ENCODE measurements around the gene UBQLN1. TPM values are rescaled to one million over a fixed set of nuclear protein-coding genes. Genes with fewer than 3 reads are reported as not detected.

Gene UBQLN1
- total and polyA plus RNA-seq, 2 donors (not counting 3 experiments of a cell fraction or from before 2014, with no cell fraction given) = 66.1 to 110 TPM

- H3K9me1 ChIP-seq (replicated peaks; ENCODE audit: control insufficient read depth, extremely low read depth, insufficient read depth, low read length) = no peaks in the 10 kb centered on the region
- H3K4me1 ChIP-seq (ENCODE audit: control insufficient read depth, extremely low read depth, insufficient read depth, low read length) = no peaks in the 10 kb centered on the region
- H3K79me2 ChIP-seq (ENCODE audit: control insufficient read depth, insufficient read depth, low read length) = peaks cover 82% of the 10 kb centered on the region
- intact Hi-C loops (cut with micrococcal nuclease) = no loop called here
- H3K4me2 ChIP-seq (ENCODE audit: insufficient read depth, low read length) = no peak overlapping the region
- dilution Hi-C loops (cut with MboI; ENCODE audit: extremely low pct_ligation_motif_present, low sequenced_read_pairs) = no loop called here
- no peaks in the 10 kb centered on the region for H3K27me3 ChIP-seq (ENCODE audit: control insufficient read depth in 2 of 2, insufficient read depth in 2 of 2, low read length in 2 of 2)
- ChIA-PET POLR2A (interaction anchor here (1.4 kb wide), 1 partner anchor 14 kb away, joined by 3 read pairs; no protein-coding TSS in a partner anchor), CTCF (interaction anchor here (1.0 to 1.8 kb wide), 2 partner anchors 11 to 60 kb away, joined by 4 to 5 read pairs; no protein-coding TSS in a partner anchor)
- no TSS peak for BruUV-seq (replicated peaks)
- no peak overlapping the region for H3K27ac ChIP-seq (ENCODE audit: insufficient read depth, low read depth, low read length)
- no peak overlapping the region for H3K4me3 ChIP-seq (replicated peaks in 1 of 3; ENCODE audit: insufficient read depth in 1 of 3, low read depth in 1 of 3, low read length in 3 of 3)
- H3K9ac ChIP-seq (replicated peaks; ENCODE audit: extremely low read depth, insufficient read depth, low read length) = no peak overlapping the region
- no peak overlapping the region for H2AFZ ChIP-seq (ENCODE audit: low read depth, low read length)
- DNase-seq (ENCODE audit: low read depth, low spot score) = no peak
- H4K20me1 ChIP-seq (replicated peaks; ENCODE audit: control insufficient read depth, extremely low read depth, insufficient read depth, low read length) = no peaks in the 10 kb centered on the region
- H3K9me3 ChIP-seq (replicated peaks; ENCODE audit: control insufficient read depth, insufficient read depth, low read length) = no peaks in the 10 kb centered on the region
- no peak for FAIRE-seq
- H3K36me3 ChIP-seq (ENCODE audit: control insufficient read depth in 2 of 2, extremely low read depth in 1 of 2, insufficient read depth in 2 of 2, low read length in 2 of 2) = peaks cover 10 to 30% of the 10 kb centered on the region in 2 experiments
- TF ChIP-seq POLR2AphosphoS5 (IDR thresholded peaks at IDR 0.05; ENCODE audit: insufficient read depth, low read depth, low read length) (no peak), JUN (IDR thresholded peaks at IDR 0.05; ENCODE audit: borderline replicate concordance, insufficient read depth, insufficient read length, low read depth) (no peak), CTCF (IDR thresholded peaks at IDR 0.05; ENCODE audit: extremely low read depth in 1 of 2, insufficient read depth in 1 of 2, low read depth in 1 of 2, low read length in 2 of 2) (no peak), EZH2 (IDR thresholded peaks at IDR 0.05; ENCODE audit: borderline replicate concordance, low read depth, low read length, severe bottlenecking) (no peak), POLR2A (IDR thresholded peaks at IDR 0.05; ENCODE audit: low read depth, low read length) (no peak), MAX (IDR thresholded peaks at IDR 0.05; ENCODE audit: insufficient read depth, insufficient read length) (no peak), MYC (IDR thresholded peaks at IDR 0.05; ENCODE audit: low read depth, low read length) (no peak)
Observed at GRCh38 chr9:83680233-83680632, 27.5 kb downstream of the UBQLN1 start.
